Measurements from ENCODE around the gene RAE1.

GRCh38 chr20:57364451-57364850 lies 13.4 kb downstream of the RAE1 start:
- TF ChIP-seq CTCF (IDR thresholded peaks at IDR 0.05) (no peak), POLR2AphosphoS5 (IDR thresholded peaks at IDR 0.05; ENCODE audit: low read depth, low read length) (no peak), TCF7L2 (IDR thresholded peaks at IDR 0.05; ENCODE audit: low read depth, low read length) (no peak)
